HG02763 (cell line): ENCODE data around the gene RBM44.
"Not testable (repeated sequence)": the region's sequence is repeated elsewhere in the genome, so short reads cannot be mapped to it uniquely, and the experiment has no call there.

Experiments
- ATAC-seq: cut with Tn5 transposase; IDR thresholded peaks from one replicate; pipeline ENCODE4 v1.9.1; 2021; ENCODE audit warnings: mild to moderate bottlenecking, moderate library complexity; ENCODE audit not compliant: unreplicated experiment

RBM44 gene

GRCh38 chr2:237854295-237854694 is 55.7 kb downstream of the RBM44 start:
- ATAC-seq: no peak

- no peak for ATAC-seq
These were observed 59.2 kb downstream of the RBM44 start for GRCh38 chr2:237857791-237858190.

GRCh38 chr2:237858294-237859081 is 59.9 kb downstream of the RBM44 start:
- no peak for ATAC-seq

GRCh38 chr2:237859082-237859433 is 60.5 kb downstream of the RBM44 start:
- no peak for ATAC-seq

GRCh38 chr2:237859533-237860272 is 61.1 kb downstream of the RBM44 start, which contains the start of gene RAMP1:
Gene RAMP1 (plus strand): TSS chr2:237859623. CDS start chr2:237859676, 53 bp downstream.
- ATAC-seq: no peak

- no peak for ATAC-seq
These were observed 61.8 kb downstream of the RBM44 start for GRCh38 chr2:237860273-237860935.

- ATAC-seq: no peak
These were observed 63.4 kb downstream of the RBM44 start for GRCh38 chr2:237861875-237862527.

GRCh38 chr2:237862528-237862895 is 63.9 kb downstream of the RBM44 start:
- no peak for ATAC-seq

GRCh38 chr2:237863102-237863511 is 64.5 kb downstream of the RBM44 start:
- no peak for ATAC-seq

GRCh38 chr2:237863689-237864443 is 65.3 kb downstream of the RBM44 start:
- ATAC-seq: no peak

- no peak for ATAC-seq
These were observed 65.9 kb downstream of the RBM44 start for GRCh38 chr2:237864444-237864931.

- ATAC-seq: no peak
These were observed 66.5 kb downstream of the RBM44 start for GRCh38 chr2:237864940-237865622.

GRCh38 chr2:237865623-237866041 is 67.1 kb downstream of the RBM44 start:
- no peak for ATAC-seq

- ATAC-seq: no peak
These were observed 67.6 kb downstream of the RBM44 start for GRCh38 chr2:237866101-237866621.

- ATAC-seq: no peak
These were observed 68.9 kb downstream of the RBM44 start for GRCh38 chr2:237867465-237867864.

GRCh38 chr2:237868074-237868473 is 69.5 kb downstream of the RBM44 start:
- not testable (repeated sequence) for ATAC-seq

GRCh38 chr2:237868631-237869342 is 70.2 kb downstream of the RBM44 start:
- ATAC-seq: no peak

GRCh38 chr2:237869343-237870102 is 70.9 kb downstream of the RBM44 start:
- no peak for ATAC-seq
